NCI-H1417 (cell line): Measurements from ENCODE around the gene CCDC172.
"Not testable (repeated sequence)": the region's sequence is repeated elsewhere in the genome, so short reads cannot be mapped to it uniquely, and the experiment has no call there.

Experiments used
- DNase-seq, 3 experiments: peaks; one replicate each; lab custom pipeline; 2025; lab: John Stamatoyannopoulos, UW

The CCDC172 gene

DNA sequence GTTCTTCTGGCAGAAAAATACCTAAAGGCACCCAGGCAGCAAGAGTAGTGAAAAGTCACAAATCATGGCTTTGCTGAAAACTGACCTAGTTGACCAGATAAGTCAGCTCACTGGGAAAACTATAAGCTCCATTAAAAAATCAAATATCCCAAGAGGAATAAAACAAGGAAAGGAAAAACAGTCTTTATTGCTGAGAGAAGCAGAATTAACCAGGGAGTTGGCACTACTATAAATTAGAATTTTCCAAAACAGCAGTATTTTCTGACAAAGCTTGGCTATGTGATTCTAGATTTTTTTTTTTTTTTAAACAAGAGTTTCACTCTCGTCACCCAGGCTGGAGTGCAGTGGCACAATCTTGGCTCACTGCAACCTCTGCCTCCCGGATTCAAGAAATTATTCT is 12.6 kb downstream of the CCDC172 start:
- DNase-seq, result no peak

DNA sequence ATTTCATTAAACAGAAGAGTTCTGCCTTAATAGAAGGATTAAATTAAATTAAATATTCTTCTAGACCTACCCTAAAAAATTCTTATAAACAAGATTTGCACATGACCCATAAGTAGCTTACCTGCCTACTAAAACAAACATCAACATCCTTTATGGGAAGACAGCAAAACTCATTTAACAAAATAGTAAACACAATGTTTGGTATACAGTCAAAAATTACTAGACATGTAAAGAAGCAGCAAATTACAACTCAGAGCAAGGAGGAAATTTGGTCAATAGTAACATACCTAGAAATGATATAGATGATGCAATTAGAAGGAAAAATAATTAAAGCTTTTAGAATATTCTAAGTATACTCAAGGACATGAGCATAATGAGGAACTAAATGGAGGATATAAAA is 27.9 kb downstream of the CCDC172 start:
- DNase-seq, result no peak

DNA sequence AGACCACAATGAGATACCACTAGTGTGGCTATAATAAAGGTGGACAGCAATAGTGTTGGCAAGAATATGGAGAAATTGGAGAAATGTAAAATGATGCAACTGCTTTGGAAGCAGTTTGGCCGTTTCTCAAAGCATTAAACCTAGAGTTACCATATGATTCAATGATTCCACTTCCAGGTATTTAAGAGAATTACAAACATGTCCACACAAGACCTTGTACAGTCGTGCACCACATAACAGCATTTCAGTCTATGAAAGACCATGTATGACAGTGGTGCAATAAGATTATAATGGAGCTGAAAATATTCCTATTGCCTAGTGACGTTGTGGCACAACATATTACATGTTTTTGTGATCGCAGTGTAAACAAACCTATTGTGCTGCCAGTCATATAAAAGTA is 29.6 kb downstream of the CCDC172 start:
- no peak for DNase-seq

DNA sequence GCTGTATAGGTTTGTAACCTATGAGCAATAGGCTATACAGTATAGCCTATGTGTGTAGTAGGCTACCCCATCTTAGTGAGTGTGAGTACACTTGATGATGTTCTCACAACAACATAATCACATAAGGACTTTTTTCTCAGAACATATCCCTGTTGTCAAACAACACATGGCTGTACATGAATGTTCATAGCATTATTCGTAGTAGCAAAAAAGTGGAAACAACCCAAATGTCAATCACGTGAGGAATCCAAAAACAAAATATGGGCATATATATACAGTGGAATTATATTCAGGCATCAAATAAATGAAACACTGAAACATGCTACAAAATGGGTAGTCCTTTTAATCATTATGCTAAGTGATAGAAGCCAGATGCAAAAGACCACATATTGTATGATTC is 31.1 kb downstream of the CCDC172 start:
- no peak for DNase-seq

DNA sequence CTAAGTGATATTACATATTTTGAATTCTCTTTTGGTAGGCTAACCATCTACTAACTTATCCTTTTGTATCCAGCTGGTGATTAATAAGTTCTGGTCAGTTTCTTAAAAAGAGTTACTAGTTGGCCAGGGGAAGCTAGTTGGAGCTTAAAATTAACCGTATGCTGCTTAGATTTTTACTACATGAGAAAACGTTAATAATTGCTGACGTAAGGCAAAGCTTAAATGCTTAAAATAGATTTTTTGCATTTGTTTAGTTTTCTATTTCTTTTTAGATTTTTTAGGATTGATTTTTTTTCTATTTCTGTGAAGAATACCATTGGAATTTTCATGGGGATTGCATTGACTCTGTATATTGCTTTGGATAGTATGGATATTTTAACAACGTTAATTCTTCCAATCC is 32.6 kb downstream of the CCDC172 start:
- DNase-seq, result no peak

DNA sequence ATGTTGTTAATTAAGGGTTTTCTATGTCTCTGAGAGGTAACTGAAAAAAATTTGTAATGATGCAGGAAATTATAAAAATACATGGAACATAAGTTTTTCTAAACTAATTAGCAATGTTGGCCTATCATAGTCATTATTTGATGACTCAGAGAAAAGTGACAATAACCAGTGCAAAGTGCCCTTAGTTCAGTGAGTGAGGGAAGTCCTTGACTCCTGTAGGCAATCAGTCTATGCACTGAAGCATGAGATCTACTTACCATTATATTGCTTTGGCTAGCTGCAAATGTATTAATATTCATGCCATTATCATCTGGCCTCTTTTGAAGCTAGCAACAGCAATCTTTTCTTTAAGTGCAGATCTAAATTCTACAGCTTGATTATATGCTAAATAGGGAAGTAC is 40.6 kb downstream of the CCDC172 start:
- DNase-seq, result peak; percentile 3 to 57 (median 7)

DNA sequence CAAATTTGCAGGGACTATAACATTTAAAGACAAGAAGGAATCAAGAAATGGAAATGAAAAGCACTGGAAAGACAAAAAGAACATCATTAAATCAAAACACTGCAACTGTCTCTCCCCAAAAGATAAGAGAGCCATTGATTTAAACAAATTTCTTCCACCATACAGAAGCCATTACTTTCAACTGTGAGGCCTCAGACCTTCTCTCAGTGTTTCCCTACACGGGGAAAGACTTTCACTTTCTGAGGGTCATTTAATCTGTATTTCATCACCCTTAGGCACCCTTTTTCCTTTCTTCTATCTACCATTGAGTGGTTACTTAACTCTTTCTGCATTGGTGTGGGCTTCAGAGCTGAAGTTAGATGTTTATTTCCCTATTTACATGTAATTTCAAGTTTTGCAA is 47.5 kb downstream of the CCDC172 start:
- DNase-seq, result no peak

DNA sequence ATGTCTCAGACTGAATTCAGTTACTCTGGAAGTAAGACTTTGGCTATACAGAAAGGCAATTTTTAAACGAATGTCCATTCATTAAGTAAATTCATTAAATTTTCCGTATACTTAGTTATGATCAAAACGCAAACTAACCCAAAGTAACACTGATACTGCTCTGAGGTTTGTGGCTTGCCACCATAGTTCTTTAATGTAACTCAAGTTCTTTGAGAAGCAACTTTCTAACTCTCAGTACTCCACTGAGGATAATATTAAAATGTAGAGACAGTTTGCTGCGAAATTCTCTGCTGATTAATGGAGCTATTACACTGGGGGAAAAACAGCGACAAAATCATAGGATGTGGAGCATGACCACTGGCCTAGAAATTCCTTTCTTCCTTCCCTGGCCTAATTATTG is 58.0 kb downstream of the CCDC172 start:
- no peak for DNase-seq

DNA sequence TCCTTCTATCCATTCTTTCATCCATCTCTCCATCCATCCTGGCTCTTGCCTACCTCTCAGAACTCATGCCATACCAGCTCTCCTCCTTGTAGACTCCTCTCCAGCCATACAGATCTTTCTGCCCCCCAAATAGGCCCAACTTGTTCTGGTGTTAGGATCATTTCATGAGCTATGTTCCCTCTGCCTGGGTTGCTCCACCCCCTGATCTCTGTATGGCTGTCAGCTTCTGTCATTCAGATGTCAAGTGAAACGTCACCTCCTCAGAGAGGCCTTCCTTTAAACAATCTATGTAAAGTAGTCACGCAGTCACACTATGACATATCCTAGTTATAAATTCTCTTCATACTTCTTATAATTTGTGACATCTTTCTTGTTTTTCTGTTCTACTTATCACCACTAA is 61.1 kb downstream of the CCDC172 start:
- DNase-seq, result peak in 1 of 3 experiments; percentile 4

DNA sequence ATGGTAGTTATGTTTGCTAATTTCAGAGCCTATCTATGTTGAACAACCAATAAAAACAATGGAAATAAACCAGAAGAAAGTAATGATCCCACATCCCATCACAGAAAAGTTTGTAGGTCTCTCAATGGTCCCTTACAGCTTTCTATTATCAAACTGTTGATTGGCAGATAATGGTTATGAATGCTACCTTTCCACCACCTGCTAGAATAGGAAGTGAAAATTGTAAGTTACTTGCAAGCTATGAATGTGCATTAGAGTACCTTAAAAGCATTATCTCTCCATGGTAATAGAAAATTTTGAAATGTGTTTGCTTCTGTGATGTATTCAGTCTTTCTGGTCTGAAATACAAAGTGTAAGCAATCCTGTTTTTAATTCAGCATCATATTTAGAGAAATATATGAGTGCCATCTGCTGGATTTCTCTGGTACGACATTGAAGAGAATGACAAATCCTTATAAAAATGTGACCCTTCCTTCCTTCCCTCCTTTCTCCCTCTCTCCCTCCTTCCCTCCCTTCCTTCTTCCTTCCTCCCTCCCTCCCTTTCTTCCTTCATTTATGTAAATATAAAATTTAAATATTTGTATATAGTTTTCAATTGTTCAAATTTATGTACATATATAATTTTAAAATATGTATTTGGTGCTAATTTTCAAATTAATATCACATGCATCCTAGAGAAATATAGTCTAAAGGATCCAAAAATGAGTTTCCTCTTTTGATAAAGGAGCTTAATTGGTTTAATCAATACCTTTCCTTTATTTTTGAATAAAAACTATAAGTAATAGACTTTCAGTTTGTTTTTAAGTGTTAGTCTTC is 62.0 kb downstream of the CCDC172 start:
- DNase-seq, result peak; percentile 19 to 66 (median 30)

DNA sequence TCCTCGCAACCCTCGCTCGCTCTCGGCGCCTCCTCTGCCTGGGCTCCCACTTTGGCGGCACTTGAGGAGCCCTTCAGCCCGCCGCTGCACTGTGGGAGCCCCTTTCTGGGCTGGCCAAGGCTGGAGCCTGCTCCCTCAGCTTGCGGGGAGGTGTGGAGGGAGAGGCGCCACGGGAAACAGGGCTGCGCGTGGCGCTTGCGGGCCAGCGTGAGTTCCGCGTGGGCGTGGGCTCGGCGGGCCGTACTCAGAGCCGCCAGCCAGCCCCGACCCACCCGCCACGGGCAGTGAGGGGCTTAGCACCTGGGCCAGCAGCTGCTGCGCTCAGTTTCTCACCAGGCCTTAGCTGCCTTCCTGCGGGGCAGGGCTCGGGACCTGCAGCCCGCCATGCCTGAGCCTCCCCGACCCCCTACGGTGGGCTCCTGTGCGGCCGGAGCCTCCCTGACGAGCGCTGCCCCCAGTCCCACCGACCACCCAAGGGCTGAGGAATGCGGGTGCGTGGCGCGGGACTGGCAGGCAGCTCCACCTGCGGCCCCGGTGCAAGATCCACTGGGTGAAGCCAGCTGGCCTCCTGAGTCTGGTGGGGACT is 69.1 kb downstream of the CCDC172 start:
- DNase-seq, result not testable (repeated sequence)

DNA sequence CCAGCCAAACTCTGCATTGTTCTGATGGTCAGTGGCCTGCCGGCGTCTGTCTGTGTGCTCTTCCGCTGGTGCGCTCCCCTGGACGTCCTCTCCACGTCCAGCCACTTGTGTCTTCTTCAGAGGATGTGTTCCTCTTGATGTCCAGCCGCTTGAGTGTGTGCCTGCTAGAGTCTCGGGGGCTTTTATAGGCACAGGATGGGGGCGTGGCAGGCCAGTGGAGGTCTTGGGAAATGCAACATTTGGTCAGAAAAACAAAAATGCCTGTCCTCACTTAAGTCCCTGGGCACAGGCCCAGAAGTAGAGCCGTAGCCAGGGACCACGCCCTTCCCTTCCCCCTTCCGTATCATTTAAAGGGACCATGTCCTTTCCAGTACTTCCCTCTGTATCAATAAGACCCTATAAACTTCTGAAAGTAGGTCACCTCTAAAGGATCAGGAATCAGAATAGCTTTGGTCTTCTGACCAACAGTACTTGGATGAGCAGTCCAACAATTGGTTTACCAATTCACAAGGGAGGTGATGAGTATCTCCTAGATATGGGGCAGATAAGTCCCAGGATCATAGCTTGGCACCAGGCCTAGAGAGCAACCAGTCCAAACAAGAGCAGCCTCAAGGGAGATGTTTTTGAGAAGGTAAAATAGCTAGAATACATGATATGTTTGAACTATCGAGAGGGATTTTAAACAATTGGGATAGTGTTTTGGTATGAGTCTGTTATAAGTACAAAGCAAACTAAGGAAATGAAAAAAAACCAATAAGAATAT is 71.2 kb downstream of the CCDC172 start:
- DNase-seq, result no peak

DNA sequence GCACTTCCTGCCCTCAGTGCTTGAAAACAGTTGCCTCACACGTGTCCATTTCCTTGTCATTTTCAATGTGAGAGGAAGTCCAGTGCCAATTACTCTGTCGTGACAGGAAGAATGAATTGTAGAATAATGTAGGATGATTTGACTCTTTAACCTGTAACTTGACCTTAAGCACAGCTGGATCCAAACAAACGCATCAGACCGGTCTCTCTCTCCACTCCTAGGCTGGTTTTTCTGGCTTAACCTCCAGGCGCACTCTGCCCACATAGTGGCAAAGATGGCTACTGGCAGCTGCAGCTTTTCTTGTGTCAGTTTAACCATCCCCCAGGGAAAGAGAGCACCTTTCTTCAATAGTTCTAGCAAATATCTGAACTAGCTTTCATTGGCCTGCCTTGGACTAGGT is 74.0 kb downstream of the CCDC172 start:
- peak in 1 of 3 experiments; percentile 15 for DNase-seq

DNA sequence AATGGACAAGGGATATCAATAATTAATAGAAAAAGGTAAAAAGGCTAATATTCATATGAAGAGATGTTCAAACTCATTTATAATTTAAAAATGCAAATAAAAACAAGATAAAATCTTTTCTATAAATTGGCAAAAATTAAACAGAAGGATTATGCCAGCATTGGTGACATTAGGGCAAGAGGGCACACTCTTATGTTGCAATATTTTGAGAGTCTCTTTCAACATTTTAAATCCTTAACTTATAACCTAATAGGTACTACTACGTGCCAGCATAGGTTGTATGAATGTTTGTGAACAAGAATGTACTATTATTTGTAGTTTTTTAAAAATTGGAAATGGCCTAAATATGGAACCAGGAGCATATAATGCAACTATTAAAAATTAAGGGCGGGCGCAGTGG is 78.6 kb downstream of the CCDC172 start:
- no peak for DNase-seq

DNA sequence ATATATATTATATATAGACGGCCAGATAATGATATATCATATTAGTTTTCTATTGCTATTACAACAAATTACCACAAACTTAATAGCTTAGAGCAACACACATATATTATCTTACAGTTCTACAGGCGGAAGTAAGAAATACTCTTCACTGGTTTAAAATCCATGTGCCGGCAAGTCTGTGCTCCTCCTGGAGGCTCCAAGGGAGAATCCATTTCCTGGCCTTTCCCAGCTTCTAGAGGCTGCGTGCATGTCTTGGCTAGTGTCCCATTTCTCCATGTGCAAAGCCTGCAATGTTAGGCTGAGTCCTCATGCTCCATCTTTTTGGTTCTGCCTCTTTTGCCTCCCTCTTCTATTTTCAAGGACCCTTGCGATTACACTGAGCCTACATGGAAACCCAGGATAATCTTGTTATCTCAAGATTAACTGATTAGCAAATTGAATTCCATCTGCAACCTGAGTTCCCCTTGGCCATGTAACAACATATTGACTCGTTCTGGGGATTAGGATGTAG is 79.5 kb downstream of the CCDC172 start:
- no peak for DNase-seq

DNA sequence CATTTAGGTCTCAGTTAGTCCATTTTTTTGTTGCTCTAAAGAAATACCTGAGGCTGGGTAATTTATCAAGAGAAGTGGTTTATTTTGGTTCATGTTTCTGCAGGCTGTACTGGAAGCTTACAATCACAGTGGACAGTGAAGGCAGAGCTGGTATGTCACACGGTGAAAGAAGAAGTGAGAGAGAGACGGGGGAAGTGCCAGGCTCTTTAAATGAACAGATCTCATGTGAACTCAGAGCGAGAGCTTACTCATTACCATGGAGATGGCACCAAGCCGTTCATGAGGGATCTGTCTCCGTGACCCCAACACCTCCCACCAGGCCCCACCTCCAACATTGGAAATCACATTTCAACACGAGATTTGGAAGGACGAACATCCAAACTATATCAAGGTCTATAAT is 84.5 kb downstream of the CCDC172 start:
- no peak for DNase-seq

DNA sequence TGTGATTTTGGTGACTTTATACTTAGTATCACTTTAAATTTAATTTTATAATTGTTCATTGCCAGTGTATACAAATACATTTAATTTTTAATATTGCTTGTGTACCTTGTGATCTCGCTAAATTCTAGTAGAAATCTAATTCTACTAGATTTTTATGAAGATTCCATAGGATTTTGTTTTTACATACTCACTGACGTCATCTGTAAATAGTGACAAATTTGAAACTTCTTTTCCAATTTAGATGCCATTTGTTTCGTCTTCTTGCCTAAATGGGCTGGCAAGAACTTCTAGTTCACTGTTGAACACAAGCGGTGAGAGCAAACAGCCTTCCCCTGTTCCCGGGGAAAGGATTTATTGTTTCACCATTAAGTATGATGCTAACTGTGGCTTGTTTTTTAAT is 86.1 kb downstream of the CCDC172 start:
- no peak for DNase-seq

DNA sequence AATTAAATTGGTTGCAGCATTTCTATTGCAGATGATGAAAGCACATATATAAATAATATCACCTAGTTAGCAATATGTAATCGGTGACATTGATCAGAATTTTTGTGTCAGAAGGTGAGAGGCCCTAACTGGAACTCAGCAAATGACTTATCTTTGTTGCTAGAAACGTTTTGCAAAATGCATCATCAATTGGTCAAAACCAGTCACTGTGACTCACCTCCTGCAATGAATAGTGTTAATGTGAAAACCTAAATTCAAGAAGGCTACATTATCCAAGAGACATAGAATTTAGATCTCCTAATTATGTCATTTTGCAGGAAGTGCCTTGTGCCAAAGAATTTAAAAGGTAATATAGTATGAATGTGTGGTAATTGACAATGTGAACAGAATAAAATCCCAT is 93.6 kb downstream of the CCDC172 start:
- DNase-seq, result no peak

DNA sequence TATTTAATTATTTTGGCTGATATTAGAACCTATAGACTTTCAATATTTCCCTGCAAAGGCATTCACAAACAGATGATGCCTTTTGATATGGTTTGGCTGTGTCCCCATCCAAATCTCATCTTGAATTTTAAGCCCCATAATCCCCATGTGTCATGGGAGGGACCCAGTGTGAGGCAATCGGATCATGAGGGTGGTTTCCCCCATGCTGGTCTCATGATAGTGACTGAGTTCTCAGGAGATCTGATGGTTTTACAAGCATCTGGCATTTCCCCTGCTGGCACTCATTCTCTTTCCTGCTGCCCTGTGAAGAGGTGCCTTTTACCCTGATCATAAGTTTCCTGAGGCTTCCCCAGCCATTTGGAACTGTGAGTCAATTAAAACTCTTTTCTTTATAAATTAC is 94.1 kb downstream of the CCDC172 start:
- DNase-seq, result no peak

DNA sequence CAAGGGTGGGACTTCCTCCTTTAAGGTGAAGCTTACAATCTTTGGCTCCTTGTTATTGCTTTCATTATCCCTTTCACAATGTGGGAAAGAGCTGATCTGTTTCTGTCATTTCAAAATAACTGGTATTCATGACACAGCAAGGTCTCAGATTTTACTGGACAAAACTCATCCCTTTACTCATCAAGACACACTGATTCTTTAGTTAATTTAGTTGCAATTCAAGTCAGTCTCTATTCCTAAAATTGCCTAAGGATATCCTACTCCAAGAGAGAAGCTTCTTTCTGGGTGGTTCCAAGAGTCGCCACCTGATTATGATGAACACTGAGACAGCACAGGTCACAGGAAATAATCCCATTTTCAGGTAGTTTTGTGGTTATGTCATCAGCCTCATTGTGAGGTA is 97.6 kb downstream of the CCDC172 start:
- DNase-seq, result no peak

DNA sequence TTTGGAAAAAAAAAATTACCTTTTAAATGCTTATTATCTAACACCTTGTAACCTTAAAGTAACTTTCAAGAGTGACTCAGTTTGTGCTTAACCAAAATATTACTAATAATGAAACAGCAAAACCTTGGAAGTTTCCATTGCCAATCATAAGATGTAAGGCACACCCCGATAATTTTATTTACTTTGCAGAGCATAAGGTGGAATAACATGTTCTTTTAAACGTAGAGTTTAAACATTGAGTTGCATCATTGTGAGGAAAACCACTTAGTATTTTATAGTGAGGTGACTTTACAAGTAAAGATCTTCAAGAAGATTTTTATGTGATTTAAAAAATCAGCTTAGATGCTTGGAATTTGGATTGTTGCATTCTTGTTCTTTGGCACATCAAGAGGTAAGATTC is 103.4 kb downstream of the CCDC172 start, which contains the start of gene PNLIPRP3:
TSS of gene PNLIPRP3 (plus strand) at position 177 of the 400 bp plus-strand sequence. CDS start at position 343, 166 bp downstream.
- no peak for DNase-seq

DNA sequence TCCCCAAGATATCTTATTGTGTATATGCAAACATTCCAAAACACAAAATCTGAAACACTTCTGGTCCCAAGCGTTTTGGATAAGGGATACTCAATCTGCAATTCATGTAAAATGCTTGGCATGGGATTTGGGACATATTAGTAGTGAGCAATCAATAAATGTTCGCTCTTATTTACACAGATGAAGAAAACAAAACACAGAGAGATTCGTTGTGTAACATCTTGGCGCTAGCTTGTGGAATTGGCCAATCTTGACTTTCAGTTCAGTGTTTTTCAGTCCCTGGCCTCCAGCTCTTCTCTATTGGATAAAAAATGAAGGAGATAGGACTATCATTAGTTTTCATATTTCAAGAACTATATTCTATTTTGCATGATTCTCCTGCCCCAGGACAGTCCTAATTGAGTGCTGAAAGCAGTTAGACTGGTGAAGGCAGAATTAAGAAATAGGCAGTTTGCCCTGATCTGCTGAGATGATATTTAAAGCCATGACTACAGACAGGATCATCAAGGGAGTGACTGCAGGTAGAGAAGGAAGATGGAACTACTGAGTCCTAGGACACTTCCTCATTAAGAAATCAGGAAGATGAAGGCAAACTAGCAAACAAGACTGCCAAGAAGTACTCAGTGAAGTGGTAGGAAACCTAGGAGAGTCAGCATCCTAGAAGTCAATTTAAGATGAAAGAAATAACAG is 105.2 kb downstream of the CCDC172 start:
- DNase-seq, result no peak
